PC-3 (cell line): Measurements from ENCODE around the gene CTNNBIP1.

Experiments used
- CTCF ChIP-seq: fragments of 300-600 bp; sonication (generic); conservative IDR thresholded peaks from 2 replicates; pipeline ENCODE4 v1.5.1; 2017; ENCODE audit warnings: antibody characterized with exemption, low read depth, mild to moderate bottlenecking, low read length
- EZH2 ChIP-seq: fragments of 300-600 bp; sonication (generic); IDR thresholded peaks from one replicate; pipeline ENCODE4 v1.6.1; 2017; ENCODE audit warnings: antibody characterized with exemption, mild to moderate bottlenecking, low read length; ENCODE audit not compliant: unreplicated experiment
- EZH2phosphoT487 ChIP-seq: fragments of 300-600 bp; sonication (generic); IDR thresholded peaks from 2 replicates; pipeline ENCODE4 v1.6.1; 2018; ENCODE audit warnings: mild to moderate bottlenecking, antibody characterized with exemption, low read length, borderline replicate concordance

DNA sequence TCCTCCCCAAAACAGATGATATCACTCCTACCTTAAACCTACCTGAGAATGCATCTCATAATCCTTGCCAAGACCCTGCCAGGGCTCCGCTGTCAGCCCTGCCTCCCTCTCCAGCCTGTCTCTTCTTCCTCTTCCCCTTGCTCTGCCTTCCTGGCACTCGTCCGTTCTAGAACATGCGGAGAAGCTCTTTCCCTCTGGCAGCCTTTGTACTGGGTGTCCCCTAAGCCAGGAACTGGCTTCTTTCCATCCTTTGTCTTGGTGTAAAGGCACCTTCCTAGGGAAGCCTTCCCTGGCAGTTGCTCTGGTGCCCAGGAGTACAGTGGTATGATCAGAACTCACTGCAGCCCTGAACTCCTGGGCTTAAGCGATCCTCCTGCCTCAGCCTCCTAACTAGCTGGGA lies 36.1 kb downstream of the CTNNBIP1 start:
- TF ChIP-seq CTCF (no peak), EZH2 (no peak), EZH2phosphoT487 (no peak)
